ENCODE measurements around the gene PLCL2.

- TF ChIP-seq POLR2A (IDR thresholded peaks at IDR 0.05; ENCODE audit: low read depth, low read length) (no peak), TAF1 (IDR thresholded peaks at IDR 0.05; ENCODE audit: borderline replicate concordance, low read depth, low read length) (no peak), POLR2AphosphoS5 (IDR thresholded peaks at IDR 0.05; ENCODE audit: low read depth, low read length) (no peak)
Measured at GRCh38 chr3:17013050-17013449, 128.3 kb downstream of the PLCL2 start.
